ENCODE results near the gene LMNTD2.
A peak's percentile ranks its signal among the peaks of the same experiment; 100 is the strongest.

The LMNTD2 gene

DNA sequence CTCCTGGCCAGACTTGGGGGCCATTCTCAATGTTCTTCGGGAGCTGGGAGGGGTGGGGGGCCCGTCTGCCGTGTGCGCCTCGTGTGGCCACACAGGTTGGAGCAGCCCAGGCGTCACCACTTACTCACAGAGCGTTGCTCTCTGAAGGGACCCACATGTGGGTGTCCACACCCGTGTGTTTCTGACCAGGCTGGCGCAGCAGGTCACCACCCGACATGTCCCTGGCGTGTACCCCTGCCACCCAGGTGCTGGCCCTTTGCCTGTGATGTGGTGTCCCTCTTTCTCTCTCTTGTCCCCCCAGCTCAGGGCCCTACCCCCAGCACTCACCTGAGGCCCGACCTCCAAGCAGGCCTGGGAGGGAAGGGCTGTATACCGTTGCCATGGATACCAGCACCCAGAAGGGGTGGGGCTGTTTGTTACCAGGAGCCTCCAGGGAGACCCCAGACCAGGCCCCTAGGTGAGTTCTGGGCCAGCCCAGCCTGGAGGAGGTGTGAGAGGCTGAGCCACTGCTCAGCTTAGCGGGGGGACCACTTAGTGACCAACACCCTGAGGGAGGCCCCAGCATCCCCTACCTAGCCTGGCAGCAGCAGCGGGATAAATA lies 1.4 kb downstream of the LMNTD2 start:
- no peaks in the 10 kb centered on the region for H3F3A ChIP-seq (ENCODE audit: control insufficient read depth, insufficient read depth)
- peaks cover 32% of the 10 kb centered on the region for H3K27me3 ChIP-seq (ENCODE audit: control insufficient read depth, low read length)
- H3K36me3 ChIP-seq (ENCODE audit: control insufficient read depth, low read length): no peaks in the 10 kb centered on the region
- peaks cover 6% of the 10 kb centered on the region for H3K79me2 ChIP-seq (ENCODE audit: control insufficient read depth, low read length)
- H3K4me3 ChIP-seq (ENCODE audit: low read length): no peak overlapping the region
- H3K4me1 ChIP-seq (ENCODE audit: control insufficient read depth, low read length): peaks cover 29% of the 10 kb centered on the region
- H3K4me2 ChIP-seq (ENCODE audit: low read length): no peak overlapping the region
- no peak overlapping the region for H3K27ac ChIP-seq (ENCODE audit: low read depth, low read length)
- H4K20me1 ChIP-seq (ENCODE audit: control insufficient read depth, insufficient read depth, low read depth, low read length): no peaks in the 10 kb centered on the region
- no peaks in the 10 kb centered on the region for H3K9me3 ChIP-seq (ENCODE audit: control insufficient read depth, insufficient read depth, low read length)
- TF ChIP-seq EZH2phosphoT487 (IDR thresholded peaks at IDR 0.05; ENCODE audit: borderline replicate concordance, low read length): no peak
- TF ChIP-seq, protein P1, sequence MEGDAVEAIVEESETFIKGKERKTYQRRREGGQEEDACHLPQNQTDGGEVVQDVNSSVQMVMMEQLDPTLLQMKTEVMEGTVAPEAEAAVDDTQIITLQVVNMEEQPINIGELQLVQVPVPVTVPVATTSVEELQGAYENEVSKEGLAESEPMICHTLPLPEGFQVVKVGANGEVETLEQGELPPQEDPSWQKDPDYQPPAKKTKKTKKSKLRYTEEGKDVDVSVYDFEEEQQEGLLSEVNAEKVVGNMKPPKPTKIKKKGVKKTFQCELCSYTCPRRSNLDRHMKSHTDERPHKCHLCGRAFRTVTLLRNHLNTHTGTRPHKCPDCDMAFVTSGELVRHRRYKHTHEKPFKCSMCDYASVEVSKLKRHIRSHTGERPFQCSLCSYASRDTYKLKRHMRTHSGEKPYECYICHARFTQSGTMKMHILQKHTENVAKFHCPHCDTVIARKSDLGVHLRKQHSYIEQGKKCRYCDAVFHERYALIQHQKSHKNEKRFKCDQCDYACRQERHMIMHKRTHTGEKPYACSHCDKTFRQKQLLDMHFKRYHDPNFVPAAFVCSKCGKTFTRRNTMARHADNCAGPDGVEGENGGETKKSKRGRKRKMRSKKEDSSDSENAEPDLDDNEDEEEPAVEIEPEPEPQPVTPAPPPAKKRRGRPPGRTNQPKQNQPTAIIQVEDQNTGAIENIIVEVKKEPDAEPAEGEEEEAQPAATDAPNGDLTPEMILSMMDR (IDR thresholded peaks at IDR 0.05; ENCODE audit: low read depth, low read length, poor library complexity, severe bottlenecking): peak; percentile 20
- H3K9me2 ChIP-seq (replicated peaks; ENCODE audit: control insufficient read depth, low read length): no peaks in the 10 kb centered on the region

DNA sequence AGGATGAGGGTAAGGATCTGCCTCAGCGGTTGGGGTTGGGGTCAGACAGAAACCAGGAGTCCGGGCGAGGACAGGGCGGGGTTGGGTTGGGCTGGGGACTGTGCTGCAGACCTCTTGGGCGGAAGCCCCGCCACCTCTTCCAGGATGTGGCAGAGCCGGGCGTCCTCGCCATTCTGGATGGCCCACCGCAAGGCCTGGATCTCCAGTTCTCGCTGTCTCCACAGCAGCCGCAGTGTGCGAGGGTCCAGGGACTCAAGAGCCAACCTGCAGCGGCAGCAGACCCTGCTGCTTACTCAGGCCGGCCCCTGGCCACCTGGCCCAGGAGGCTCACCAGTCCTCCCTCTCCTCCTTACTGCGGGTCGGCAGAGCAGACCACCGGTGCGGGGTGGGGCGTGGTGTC lies 2.0 kb downstream of the LMNTD2 start:
- Histone ChIP-seq H3K27ac (ENCODE audit: low read depth, low read length) (no peak overlapping the region), H3K9me2 (replicated peaks; ENCODE audit: control insufficient read depth, low read length) (no peaks in the 10 kb centered on the region), H3K4me2 (ENCODE audit: low read length) (no peak overlapping the region), H3K4me1 (ENCODE audit: control insufficient read depth, low read length) (peaks cover 29% of the 10 kb centered on the region), H3K36me3 (ENCODE audit: control insufficient read depth, low read length) (no peaks in the 10 kb centered on the region), H3K27me3 (ENCODE audit: control insufficient read depth, low read length) (peaks cover 32% of the 10 kb centered on the region), H3K4me3 (ENCODE audit: low read length) (no peak overlapping the region), H3K79me2 (ENCODE audit: control insufficient read depth, low read length) (peaks cover 6% of the 10 kb centered on the region), H3K9me3 (ENCODE audit: control insufficient read depth, insufficient read depth, low read length) (no peaks in the 10 kb centered on the region), H3F3A (ENCODE audit: control insufficient read depth, insufficient read depth) (no peaks in the 10 kb centered on the region), H4K20me1 (ENCODE audit: control insufficient read depth, insufficient read depth, low read depth, low read length) (no peaks in the 10 kb centered on the region)
- TF ChIP-seq EZH2phosphoT487 (IDR thresholded peaks at IDR 0.05; ENCODE audit: borderline replicate concordance, low read length): no peak
- TF ChIP-seq, protein P1 (IDR thresholded peaks at IDR 0.05; ENCODE audit: low read depth, low read length, poor library complexity, severe bottlenecking): no peak

DNA sequence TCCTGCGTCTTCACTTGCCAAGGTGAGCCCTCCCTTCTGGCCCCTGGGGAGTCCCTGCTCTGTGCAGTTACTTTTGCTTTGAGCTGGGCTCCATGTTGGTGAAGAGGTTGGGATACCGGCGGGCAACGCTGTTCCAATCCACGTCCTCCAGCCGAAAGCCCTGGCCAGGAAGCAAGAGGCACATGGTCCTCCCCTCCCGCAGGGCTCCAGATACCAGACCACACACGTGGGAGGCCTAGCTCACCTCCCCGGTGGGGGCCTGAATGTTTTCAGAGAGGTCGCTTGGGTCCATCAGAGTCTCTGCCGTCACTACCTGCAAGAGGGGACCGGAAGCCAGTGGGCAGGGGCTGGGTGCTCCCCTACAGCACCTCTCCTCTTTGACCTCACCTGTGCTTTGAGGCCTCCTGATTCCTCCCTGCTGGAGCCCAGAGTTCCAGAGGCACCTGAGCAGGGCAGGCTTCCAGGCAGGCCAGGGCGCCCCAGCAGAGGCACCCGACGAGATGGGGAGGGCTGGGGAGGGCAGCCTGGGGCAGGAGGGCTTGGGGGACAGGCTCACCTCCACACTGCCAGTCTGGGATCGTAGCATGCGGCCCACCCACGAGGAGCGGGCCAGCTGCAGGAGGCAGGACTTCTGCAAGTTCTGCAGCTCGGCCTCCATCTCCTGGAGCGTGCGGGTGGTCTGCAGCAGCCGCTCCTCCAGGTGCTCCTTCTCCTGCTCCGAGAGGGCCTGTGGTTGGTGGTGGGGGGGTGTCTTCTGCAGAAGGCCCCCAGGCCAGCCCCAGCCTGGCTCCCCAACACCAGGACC lies 3.0 kb downstream of the LMNTD2 start:
- peaks cover 32% of the 10 kb centered on the region for H3K27me3 ChIP-seq (ENCODE audit: control insufficient read depth, low read length)
- no peak overlapping the region for H3K27ac ChIP-seq (ENCODE audit: low read depth, low read length)
- no peaks in the 10 kb centered on the region for H3K9me3 ChIP-seq (ENCODE audit: control insufficient read depth, insufficient read depth, low read length)
- H3K79me2 ChIP-seq (ENCODE audit: control insufficient read depth, low read length): peaks cover 6% of the 10 kb centered on the region
- no peaks in the 10 kb centered on the region for H3F3A ChIP-seq (ENCODE audit: control insufficient read depth, insufficient read depth)
- TF ChIP-seq, protein P1 (IDR thresholded peaks at IDR 0.05; ENCODE audit: low read depth, low read length, poor library complexity, severe bottlenecking): no peak
- TF ChIP-seq EZH2phosphoT487 (IDR thresholded peaks at IDR 0.05; ENCODE audit: borderline replicate concordance, low read length): no peak
- peaks cover 29% of the 10 kb centered on the region for H3K4me1 ChIP-seq (ENCODE audit: control insufficient read depth, low read length)
- no peak overlapping the region for H3K4me3 ChIP-seq (ENCODE audit: low read length)
- H3K9me2 ChIP-seq (replicated peaks; ENCODE audit: control insufficient read depth, low read length): no peaks in the 10 kb centered on the region
- no peaks in the 10 kb centered on the region for H3K36me3 ChIP-seq (ENCODE audit: control insufficient read depth, low read length)
- no peak overlapping the region for H3K4me2 ChIP-seq (ENCODE audit: low read length)
- no peaks in the 10 kb centered on the region for H4K20me1 ChIP-seq (ENCODE audit: control insufficient read depth, insufficient read depth, low read depth, low read length)

Data from DOHH2 (cell line).